GM21786 (cell line): ENCODE data around the gene ZSCAN21.
"Not testable (repeated sequence)": the region's sequence is repeated elsewhere in the genome, so short reads cannot be mapped to it uniquely, and the experiment has no call there.

Experiments
- ATAC-seq: cut with Tn5 transposase; IDR thresholded peaks from one replicate; pipeline ENCODE4 v1.9.1; 2021; ENCODE audit not compliant: unreplicated experiment

The ZSCAN21 gene

DNA sequence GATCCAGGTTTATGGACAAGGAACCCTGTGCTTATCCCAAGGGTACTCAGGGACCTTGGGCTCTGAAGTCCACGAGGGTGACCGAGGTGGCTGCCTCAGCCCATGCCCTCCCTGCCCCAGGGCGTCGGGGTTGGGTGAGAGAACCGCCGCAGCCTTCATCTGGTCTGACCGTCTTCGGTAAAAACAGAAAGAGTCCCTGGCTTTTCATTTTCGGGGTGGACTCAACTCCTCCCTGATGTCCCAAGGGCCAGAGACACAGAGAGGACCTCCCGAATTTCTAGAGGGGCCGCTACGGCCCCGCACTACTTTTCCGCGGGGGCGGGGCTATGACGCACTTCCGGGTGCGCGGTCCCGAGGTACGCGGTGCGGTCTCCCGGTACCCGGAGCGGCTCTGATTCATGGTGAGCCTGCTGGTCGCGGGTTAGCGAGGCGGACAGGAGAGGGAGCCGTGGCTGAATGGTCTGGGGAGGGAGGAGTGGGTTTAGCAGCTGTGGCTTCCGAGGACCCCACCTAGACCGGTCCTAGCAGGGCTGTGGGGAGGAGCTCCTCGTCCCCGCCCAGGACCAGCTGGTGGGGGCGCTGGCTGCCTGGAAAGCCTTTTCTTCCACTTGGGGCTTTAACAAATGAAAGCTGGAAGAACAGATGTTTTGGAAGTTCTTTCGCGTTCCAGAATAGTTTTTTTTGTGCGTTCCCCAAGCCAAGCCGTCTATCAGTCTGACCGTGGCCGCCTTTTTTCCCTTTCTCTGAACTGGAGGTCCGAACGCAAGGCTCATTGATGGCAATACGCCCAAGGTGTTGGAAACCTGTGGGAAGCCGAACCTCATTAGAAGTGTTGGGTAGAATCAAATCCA is at the start of gene ZSCAN21:
Gene ZSCAN21, plus strand, starts transcription at position 334 of the 851 bp plus-strand sequence. CDS start 7,233 bp downstream, outside the sequence.
- peak; percentile 89 for ATAC-seq

- no peak for ATAC-seq
Measured at GRCh38 chr7:100000239-100000638, 49.3 kb upstream of the ZSCAN21 start.

GRCh38 chr7:100003711-100004661 is 45.6 kb upstream of the ZSCAN21 start:
- ATAC-seq, result no peak

GRCh38 chr7:100007887-100008286 is 41.7 kb upstream of the ZSCAN21 start:
- ATAC-seq, result no peak

DNA sequence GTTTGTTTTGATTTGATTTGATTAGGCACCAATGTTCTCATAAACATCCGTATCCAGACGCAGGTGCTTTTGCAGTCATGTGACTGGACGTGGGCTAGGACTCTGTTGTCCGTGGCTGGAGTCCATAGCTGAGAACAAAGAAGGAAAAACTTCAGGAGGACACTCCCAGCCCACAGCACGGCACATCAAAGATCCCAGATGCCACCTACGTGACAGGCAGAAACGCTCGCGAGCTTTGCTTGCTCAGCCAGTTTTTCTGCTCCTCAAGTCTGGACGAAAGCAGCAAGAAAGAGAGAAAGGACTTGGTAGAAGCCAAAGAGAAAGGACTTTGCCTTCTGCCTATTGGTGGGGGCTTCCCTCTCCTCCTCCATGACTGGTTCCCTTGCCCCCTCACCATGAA is 41.0 kb upstream of the ZSCAN21 start:
- ATAC-seq, result no peak

GRCh38 chr7:100009952-100010351 is 39.6 kb upstream of the ZSCAN21 start:
- ATAC-seq, result not testable (repeated sequence)

GRCh38 chr7:100010901-100011300 is 38.7 kb upstream of the ZSCAN21 start:
- no peak for ATAC-seq

GRCh38 chr7:100011516-100011915 is 38.1 kb upstream of the ZSCAN21 start:
- ATAC-seq, result no peak

DNA sequence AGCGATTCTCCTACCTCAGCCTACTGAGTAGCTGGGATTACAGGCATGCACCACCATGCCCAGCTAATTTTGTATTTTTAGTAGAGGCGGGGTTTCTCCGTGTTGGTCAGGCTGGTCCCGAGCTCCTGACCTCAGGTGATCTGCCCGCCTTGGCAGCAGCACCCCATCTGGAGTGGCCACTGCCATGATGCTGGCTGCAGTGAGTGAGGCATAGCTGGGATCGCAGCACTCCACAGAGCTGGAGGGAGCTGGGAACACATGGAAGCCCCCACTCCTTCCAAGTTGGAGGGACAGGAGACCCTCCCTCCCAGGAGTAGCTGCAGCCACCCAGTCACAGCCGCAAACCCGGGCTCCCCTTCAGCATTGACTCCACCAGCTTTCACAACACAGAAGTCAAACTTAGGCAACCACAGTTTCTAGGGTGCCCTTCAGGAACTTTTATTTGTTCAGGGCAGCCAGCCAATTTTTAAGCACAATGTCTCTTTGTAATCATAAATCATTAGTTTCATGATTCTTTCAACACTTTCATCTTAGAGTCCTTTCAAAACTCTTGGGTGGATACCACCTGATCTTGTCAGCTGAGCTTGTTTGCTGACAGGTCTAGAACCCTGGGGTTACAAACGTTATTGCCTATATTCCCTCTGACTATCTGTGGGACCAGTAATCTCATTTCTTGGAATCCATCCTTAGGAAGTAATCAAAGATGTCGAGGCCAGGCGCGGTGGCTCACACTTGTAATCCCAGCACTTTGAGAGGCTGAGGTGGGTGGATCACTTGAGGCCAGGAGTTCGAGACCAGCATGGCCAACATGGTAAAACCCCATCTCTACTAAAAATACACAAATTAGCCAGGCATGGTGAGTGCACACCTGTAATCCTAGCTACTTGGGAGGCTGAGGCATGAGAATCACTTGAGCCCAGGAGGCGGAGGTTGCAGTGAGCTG is 36.9 kb upstream of the ZSCAN21 start:
- ATAC-seq, result not testable (repeated sequence)

GRCh38 chr7:100013328-100013676 is 36.3 kb upstream of the ZSCAN21 start:
- no peak for ATAC-seq

DNA sequence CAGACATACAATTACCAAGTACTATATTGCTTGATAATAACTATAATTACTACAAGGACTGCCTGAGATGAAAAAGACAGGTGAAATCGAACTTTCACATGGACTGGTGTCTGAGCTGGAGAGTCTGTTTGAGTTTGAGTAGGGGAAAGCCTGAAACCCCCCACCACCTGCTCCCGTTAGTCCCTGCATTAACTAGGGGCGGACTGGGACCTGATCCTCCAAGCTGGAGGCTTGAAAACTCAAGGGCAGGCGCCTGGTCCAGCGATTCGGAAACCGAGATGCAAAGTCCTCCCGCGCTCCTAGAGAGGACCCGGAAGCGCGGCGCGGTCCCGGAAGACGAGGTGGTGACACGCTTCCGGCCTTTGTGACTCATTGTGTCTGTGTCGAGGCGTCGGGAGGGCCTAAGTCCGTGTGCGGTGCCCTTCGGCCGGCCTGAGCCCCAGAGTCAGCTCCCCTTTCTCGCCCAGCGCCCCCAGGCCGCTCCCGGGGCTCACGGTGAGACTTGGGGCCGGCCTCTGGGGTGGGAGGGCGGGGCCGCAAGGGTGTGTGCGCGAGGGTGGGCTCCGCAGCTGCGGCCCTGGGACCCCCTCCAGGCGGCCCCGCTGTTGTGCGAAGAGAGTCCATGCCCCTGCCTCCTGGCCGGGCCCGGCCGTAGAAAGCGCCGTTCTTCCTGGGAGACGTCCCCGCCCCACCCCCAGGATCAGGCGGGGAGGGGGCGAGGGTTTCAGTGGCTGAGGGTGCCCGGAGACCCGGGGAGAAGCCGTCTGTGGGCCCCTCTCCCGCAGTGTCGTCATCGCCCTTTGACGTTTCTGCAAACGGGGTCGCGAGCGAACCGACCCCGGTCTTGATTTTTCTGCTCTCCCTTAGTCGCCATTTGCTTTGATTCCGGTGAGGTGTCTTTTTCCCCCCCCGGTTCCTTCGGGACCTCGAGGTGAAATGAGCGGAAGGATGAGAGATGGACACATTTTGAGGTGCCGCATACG is 34.1 kb upstream of the ZSCAN21 start, which contains the start of gene ZKSCAN1:
Gene ZKSCAN1, plus strand, starts transcription at position 365 of the 983 bp plus-strand sequence. CDS start 7,911 bp downstream, outside the sequence.
- ATAC-seq, result peak; percentile 96

DNA sequence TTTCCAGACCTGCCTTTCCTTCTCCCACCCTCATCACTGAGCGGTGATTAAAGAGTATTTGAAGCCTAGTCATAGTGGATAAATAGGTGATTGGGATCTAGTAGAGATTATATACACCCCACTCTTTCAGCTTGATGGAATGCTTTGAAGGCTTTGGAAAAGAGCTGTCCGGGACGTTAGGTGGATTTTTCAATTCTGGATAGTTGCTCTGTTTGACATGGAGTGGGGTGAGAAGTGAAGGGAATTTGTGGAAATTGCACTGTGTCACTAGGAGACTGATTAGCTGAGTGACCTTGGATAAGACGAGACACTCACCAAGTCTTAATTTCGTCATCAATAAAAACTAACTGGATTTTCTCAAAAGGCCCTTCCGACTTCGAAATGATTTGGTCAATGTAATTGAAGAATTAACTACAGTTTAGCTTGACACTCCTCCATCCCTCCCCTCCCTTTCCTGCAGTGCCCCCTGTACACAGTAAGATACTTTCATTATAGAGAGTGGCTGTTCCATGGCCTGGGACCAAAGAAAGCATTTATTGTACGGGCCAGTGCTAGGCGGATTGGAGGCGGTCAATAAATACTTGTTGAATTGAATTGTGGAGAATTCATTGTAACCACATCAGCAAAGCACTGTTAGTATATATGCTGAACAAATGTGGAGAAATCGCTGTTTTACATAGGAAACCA is 33.2 kb upstream of the ZSCAN21 start:
- ATAC-seq, result no peak

GRCh38 chr7:100017300-100017699 is 32.3 kb upstream of the ZSCAN21 start:
- no peak for ATAC-seq

GRCh38 chr7:100017875-100018274 is 31.7 kb upstream of the ZSCAN21 start:
- ATAC-seq, result no peak

- ATAC-seq, result no peak
Measured at GRCh38 chr7:100019908-100020307, 29.7 kb upstream of the ZSCAN21 start.

GRCh38 chr7:100021297-100021696 is 28.3 kb upstream of the ZSCAN21 start:
- ATAC-seq, result no peak

DNA sequence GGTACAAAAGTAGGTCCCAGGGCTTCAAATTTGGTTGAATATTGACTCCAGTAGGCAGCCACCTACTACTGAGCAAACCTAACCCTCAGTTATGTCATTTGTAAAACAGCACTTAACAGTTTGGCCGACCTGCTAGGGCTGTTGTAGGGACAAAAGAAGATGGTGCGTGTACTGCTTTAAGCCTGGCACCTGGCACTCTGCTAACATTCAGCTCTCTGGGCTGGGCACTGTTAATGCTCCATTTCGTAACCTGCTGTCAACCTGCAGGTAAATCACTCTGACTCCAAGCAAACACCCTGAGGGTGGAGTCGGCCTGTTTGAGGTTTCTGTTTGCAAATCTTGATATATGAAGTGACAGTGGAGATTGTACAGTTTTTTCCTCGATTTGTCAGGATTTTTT is 27.0 kb upstream of the ZSCAN21 start:
- no peak for ATAC-seq

DNA sequence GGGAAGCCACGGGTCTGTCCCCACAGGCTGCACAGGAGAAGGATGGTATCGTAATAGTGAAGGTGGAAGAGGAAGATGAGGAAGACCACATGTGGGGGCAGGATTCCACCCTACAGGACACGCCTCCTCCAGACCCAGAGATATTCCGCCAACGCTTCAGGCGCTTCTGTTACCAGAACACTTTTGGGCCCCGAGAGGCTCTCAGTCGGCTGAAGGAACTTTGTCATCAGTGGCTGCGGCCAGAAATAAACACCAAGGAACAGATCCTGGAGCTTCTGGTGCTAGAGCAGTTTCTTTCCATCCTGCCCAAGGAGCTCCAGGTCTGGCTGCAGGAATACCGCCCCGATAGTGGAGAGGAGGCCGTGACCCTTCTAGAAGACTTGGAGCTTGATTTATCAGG is 26.0 kb upstream of the ZSCAN21 start:
- ATAC-seq, result no peak
